ENCODE measurements around the gene ARHGAP45. TPM values are rescaled to one million over a fixed set of nuclear protein-coding genes. Genes with fewer than 3 reads are reported as not detected.

Gene ARHGAP45
- total and polyA plus RNA-seq, 9 of the 15 experiments (the other 6 are each of a cell fraction or from before 2014, with no cell fraction given): 0.08 to 22.1 (median 4.2) TPM

DNA sequence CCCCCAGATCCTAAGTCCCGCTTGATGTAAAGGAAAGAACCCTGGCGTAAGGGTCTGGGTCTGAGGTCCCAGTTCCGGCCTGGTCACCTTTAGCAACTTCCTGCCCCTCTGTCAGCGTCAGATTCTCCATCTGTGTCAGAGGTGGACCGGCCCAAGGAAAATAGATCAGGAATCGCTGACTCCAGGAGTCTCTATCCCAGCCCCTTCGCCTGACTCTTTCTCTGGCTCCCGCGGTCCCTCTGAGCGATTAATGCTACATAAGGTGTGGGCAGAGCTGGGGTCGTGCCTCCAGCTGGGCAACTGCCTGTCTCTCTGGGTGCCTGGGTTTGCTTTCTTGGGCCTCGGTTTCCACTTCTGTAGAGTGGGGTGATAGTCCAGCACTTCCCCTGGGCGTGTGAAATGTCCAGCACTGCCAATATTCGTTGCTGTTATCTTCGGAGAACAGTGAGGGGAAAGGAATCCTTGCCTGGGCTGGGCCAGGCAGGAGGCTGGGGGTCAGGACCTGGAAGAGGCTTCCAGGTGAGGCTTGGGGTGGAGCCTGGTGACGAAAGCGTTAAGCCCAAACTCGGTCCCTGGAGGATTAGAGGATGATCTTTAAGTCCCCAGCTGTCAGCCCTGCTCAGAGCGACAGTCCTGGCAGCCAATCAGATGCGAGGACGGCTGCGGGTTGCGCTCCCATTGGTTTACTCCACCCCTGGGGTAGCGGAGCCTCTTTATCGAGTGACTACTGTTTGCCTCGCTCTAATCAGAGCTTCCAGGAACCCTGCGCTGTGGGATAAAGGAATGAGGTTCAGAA, 26.3 kb upstream of the ARHGAP45 start (continued):
- TF ChIP-seq BRF1 (IDR thresholded peaks at IDR 0.05; ENCODE audit: borderline replicate concordance, extremely low read depth, insufficient read length) (no peak), ZNF668 (CRISPR knock-in tag; IDR thresholded peaks at IDR 0.05) (no peak), SMARCA4 (IDR thresholded peaks at IDR 0.05) (no peak; the same call in 1 of the 2 replicates), MED1 (CRISPR knock-in tag; IDR thresholded peaks at IDR 0.05; ENCODE audit: borderline replicate concordance) (no peak), BACH1 (tag; IDR thresholded peaks at IDR 0.05) (no peak), TBP (optimal IDR thresholded peaks at IDR 0.05; ENCODE audit: low read depth, low read length) (peak; percentile 29), JUNB (CRISPR knock-in tag; conservative IDR thresholded peaks at IDR 0.05) (no peak), ILF3 (IDR thresholded peaks at IDR 0.05; ENCODE audit: borderline replicate concordance) (no peak), NCOA2 (IDR thresholded peaks at IDR 0.05; ENCODE audit: partially characterized antibody in 2 of 2) (no peak)
- TF ChIP-seq, protein P1, sequence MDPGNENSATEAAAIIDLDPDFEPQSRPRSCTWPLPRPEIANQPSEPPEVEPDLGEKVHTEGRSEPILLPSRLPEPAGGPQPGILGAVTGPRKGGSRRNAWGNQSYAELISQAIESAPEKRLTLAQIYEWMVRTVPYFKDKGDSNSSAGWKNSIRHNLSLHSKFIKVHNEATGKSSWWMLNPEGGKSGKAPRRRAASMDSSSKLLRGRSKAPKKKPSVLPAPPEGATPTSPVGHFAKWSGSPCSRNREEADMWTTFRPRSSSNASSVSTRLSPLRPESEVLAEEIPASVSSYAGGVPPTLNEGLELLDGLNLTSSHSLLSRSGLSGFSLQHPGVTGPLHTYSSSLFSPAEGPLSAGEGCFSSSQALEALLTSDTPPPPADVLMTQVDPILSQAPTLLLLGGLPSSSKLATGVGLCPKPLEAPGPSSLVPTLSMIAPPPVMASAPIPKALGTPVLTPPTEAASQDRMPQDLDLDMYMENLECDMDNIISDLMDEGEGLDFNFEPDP (CRISPR knock-in tag; IDR thresholded peaks at IDR 0.05): no peak
- TF ChIP-seq, protein P2, sequence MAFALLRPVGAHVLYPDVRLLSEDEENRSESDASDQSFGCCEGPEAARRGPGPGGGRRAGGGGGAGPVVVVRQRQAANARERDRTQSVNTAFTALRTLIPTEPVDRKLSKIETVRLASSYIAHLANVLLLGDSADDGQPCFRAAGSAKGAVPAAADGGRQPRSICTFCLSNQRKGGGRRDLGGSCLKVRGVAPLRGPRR (CRISPR knock-in tag; IDR thresholded peaks at IDR 0.05): no peak
